Keratinocyte (primary cell): ENCODE measurements around the gene PITPNM3. TPM values are rescaled to one million over a fixed set of nuclear protein-coding genes. Genes with fewer than 3 reads are reported as not detected.

Source experiments
- DNase-seq: peaks from one replicate; pipeline ENCODE4 v3.0.0-alpha.2; 2011; ENCODE audit warnings: low read depth, missing footprints, low spot score
- FAIRE-seq: peaks from 2 replicates; lab custom pipeline; 2011; peaks lifted over from hg19 to GRCh38; lab: Jason Lieb, UNC
- H2AFZ ChIP-seq: 2 replicates; pipeline ENCODE4 v1.6.0; 2012; ENCODE audit warnings: low read length, control low read depth, inconsistent platforms; ENCODE audit not compliant: control insufficient read depth
- H3K27ac ChIP-seq: 2 replicates; pipeline ENCODE4 v1.5.1; 2011; ENCODE audit warnings: low read length; ENCODE audit not compliant: control insufficient read depth, insufficient read depth
- H3K27me3 ChIP-seq: 3 replicates; pipeline ENCODE4 v1.6.0; 2011; ENCODE audit warnings: low read length; ENCODE audit not compliant: control insufficient read depth, insufficient read depth; ENCODE audit errors: extremely low read depth
- H3K36me3 ChIP-seq, 2 experiments: 2 replicates in 1 of 2; 3 replicates in 1 of 2; pipeline ENCODE4 v1.5.1; 2011; ENCODE audit warnings: low read length in 2 of 2, mild to moderate bottlenecking in 1 of 2; ENCODE audit not compliant: control insufficient read depth in 2 of 2, insufficient read depth in 2 of 2; ENCODE audit errors: extremely low read depth in 1 of 2
- H3K4me1 ChIP-seq: 3 replicates; pipeline ENCODE4 v1.5.1; 2011; ENCODE audit warnings: low read length; ENCODE audit not compliant: control insufficient read depth, insufficient read depth; ENCODE audit errors: extremely low read depth
- H3K4me2 ChIP-seq: 3 replicates; pipeline ENCODE4 v1.6.0; 2011; ENCODE audit warnings: low read depth, low read length; ENCODE audit not compliant: control insufficient read depth, insufficient read depth; ENCODE audit errors: extremely low read depth
- H3K4me3 ChIP-seq, 3 experiments: fragments of 200-600 bp in 1 of 3; sonication (generic) in 1 of 3; 2 replicates in 2 of 3; 3 replicates in 1 of 3; pipeline ENCODE4 v1.5.1; 2011 to 2016; ENCODE audit warnings: low read length in 3 of 3, mild to moderate bottlenecking in 3 of 3, control low read depth in 2 of 3, inconsistent platforms in 1 of 3, low read depth in 1 of 3, mixed read lengths in 1 of 3, mixed run types in 1 of 3, moderate library complexity in 1 of 3; ENCODE audit not compliant: control insufficient read depth in 2 of 3, insufficient read depth in 2 of 3; ENCODE audit errors: extremely low read depth in 1 of 3
- H3K79me2 ChIP-seq: 2 replicates; pipeline ENCODE4 v1.6.0; 2012; ENCODE audit warnings: low read length; ENCODE audit not compliant: control insufficient read depth, insufficient read depth
- H3K9ac ChIP-seq: 3 replicates; pipeline ENCODE4 v1.6.0; 2011; ENCODE audit warnings: low read length; ENCODE audit not compliant: control insufficient read depth, insufficient read depth; ENCODE audit errors: extremely low read depth
- H3K9me1 ChIP-seq: 3 replicates; pipeline ENCODE4 v1.6.0; 2011; ENCODE audit warnings: low read length; ENCODE audit not compliant: control insufficient read depth, insufficient read depth; ENCODE audit errors: extremely low read depth
- H3K9me3 ChIP-seq: 2 replicates; pipeline ENCODE4 v1.5.1; 2012; ENCODE audit warnings: low read depth, low read length; ENCODE audit not compliant: control insufficient read depth
- H4K20me1 ChIP-seq: 3 replicates; pipeline ENCODE4 v1.6.0; 2011; ENCODE audit warnings: low read length; ENCODE audit not compliant: control insufficient read depth, insufficient read depth; ENCODE audit errors: extremely low read depth
- EZH2 ChIP-seq: IDR thresholded peaks from one replicate; pipeline ENCODE4 v1.6.1; 2012; ENCODE audit warnings: inconsistent platforms, mild to moderate bottlenecking, low read length, moderate library complexity
- dilution Hi-C: fragments of 300-500 bp; cut with MboI; formaldehyde crosslinking; loops from one replicate; pipeline ENCODE4 v1.7.0; 2020; ENCODE audit warnings: low sequenced_read_pairs; ENCODE audit not compliant: extremely low pct_ligation_motif_present
- polyA plus RNA-seq, 5 experiments: library from polyadenylated mRNA; depleted of rRNA in 3 of 5; stranded (reverse) in 3 of 5; stranded (forward) in 1 of 5; unstranded in 1 of 5; fragments of >200 nt; gene quantifications; 1 replicate in 1 of 5; 2 replicates in 3 of 5; 3 replicates in 1 of 5; pipeline versions ENCODE4 v1.2.1 to v1.2.3, GENCODE V29; 2011 to 2012; ENCODE audit warnings: missing spikeins in 2 of 5, low read depth in 1 of 5, low replicate concordance in 1 of 5
- TF ChIP-seq, protein P1 (sequence below), 3 experiments: IDR thresholded peaks in 1 of 3; conservative IDR thresholded peaks in 1 of 3; optimal IDR thresholded peaks in 1 of 3; 2 replicates in 2 of 3; 3 replicates in 1 of 3; pipeline versions ENCODE3 to v1.5.1; 2011; ENCODE audit warnings: low read length in 3 of 3, mild to moderate bottlenecking in 3 of 3, moderate library complexity in 2 of 3, control low read depth in 1 of 3, inconsistent platforms in 1 of 3; ENCODE audit not compliant: insufficient read depth in 2 of 3; ENCODE audit errors: extremely low read depth in 1 of 3

The PITPNM3 gene
- polyA plus RNA-seq, 1 donor (not counting 4 experiments of a cell fraction or from before 2014, with no cell fraction given), result 7.7 TPM

DNA sequence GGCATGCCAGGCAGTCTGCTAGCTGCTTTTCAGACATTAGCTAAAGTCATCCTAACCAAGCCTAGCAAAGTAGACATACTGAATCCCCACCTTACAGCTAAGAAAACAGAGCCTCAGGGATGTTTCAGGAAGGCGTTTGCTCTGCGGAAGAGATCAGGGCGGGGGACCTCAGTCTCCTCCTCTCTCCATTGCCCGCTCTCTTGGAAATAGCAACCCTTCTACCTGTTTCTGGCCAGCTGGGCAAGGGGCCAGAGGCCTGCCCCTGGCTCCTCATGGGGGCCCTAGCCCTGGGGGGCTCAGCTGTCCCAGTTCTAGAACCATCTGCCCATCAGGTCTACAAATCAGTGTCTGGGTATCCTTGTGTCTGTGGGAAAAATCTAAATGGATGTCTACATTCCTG, 14.5 kb downstream of the PITPNM3 start:
- Histone ChIP-seq H3K4me3 (no peak overlapping the region), H3K27me3 (no peaks in the 10 kb centered on the region), H3K9me3 (no peaks in the 10 kb centered on the region), H4K20me1 (peaks cover 11% of the 10 kb centered on the region), H3K36me3 (peaks cover 0 to 2% of the 10 kb centered on the region in 2 experiments), H3K4me2 (no peak overlapping the region), H3K9me1 (no peaks in the 10 kb centered on the region), H3K27ac (no peak overlapping the region), H3K9ac (no peak overlapping the region), H3K4me1 (peaks cover 4% of the 10 kb centered on the region), H2AFZ (no peak overlapping the region), H3K79me2 (no peaks in the 10 kb centered on the region)
- FAIRE-seq (no peak), DNase-seq (no peak)
- dilution Hi-C loops, result no loop called here
- TF ChIP-seq EZH2, result no peak
- TF ChIP-seq, protein P1, sequence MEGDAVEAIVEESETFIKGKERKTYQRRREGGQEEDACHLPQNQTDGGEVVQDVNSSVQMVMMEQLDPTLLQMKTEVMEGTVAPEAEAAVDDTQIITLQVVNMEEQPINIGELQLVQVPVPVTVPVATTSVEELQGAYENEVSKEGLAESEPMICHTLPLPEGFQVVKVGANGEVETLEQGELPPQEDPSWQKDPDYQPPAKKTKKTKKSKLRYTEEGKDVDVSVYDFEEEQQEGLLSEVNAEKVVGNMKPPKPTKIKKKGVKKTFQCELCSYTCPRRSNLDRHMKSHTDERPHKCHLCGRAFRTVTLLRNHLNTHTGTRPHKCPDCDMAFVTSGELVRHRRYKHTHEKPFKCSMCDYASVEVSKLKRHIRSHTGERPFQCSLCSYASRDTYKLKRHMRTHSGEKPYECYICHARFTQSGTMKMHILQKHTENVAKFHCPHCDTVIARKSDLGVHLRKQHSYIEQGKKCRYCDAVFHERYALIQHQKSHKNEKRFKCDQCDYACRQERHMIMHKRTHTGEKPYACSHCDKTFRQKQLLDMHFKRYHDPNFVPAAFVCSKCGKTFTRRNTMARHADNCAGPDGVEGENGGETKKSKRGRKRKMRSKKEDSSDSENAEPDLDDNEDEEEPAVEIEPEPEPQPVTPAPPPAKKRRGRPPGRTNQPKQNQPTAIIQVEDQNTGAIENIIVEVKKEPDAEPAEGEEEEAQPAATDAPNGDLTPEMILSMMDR (optimal IDR thresholded peaks at IDR 0.05 in 1 of 3, IDR thresholded peaks at IDR 0.05 in 1 of 3, conservative IDR thresholded peaks at IDR 0.05 in 1 of 3; ENCODE audit: extremely low read depth in 1 of 3, insufficient read depth in 2 of 3, low read length in 3 of 3), result no peak

DNA sequence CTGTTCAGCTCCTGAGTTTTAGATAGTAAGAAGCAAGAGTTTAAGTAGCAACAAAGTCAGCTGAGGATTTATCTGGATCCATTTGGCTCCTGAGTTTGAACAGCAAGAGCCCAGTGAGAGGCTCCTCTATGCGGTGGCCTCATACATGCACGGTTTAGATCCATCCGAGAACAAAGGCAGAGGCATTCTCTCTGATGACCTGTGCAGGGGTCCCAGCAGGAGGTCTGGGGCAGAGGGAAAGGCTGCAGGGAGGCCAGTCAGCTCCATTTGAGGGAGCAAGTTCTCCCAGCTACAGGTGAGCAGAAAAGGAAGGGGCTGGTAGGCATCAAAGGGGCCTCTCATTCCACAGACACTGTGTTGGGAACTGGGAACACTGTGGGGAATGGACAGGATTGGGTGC, 16.5 kb downstream of the PITPNM3 start:
- Histone ChIP-seq H3K9me3 (no peaks in the 10 kb centered on the region), H3K4me2 (no peak overlapping the region), H3K4me3 (no peak overlapping the region), H3K9me1 (no peaks in the 10 kb centered on the region), H3K36me3 (peaks cover 0 to 5% of the 10 kb centered on the region in 2 experiments), H3K9ac (no peak overlapping the region), H3K27ac (no peak overlapping the region), H4K20me1 (peaks cover 5% of the 10 kb centered on the region), H3K4me1 (no peaks in the 10 kb centered on the region), H3K79me2 (no peaks in the 10 kb centered on the region), H2AFZ (no peak overlapping the region), H3K27me3 (no peaks in the 10 kb centered on the region)
- no peak for DNase-seq
- dilution Hi-C loops, result no loop called here
- no peak for FAIRE-seq
- TF ChIP-seq EZH2, result no peak
- TF ChIP-seq, protein P1 (optimal IDR thresholded peaks at IDR 0.05 in 1 of 3, IDR thresholded peaks at IDR 0.05 in 1 of 3, conservative IDR thresholded peaks at IDR 0.05 in 1 of 3; ENCODE audit: extremely low read depth in 1 of 3, insufficient read depth in 2 of 3, low read length in 3 of 3), result no peak
